Endothelial cell of umbilical vein (primary cell): ENCODE results near the gene LCOR. TPM values are rescaled to one million over a fixed set of nuclear protein-coding genes. Genes with fewer than 3 reads are reported as not detected.

ENCODE experiments used
- BruUV-seq: library from RNA; stranded (reverse); fragments of 400-500 nt; replicated peaks from 2 replicates; lab custom pipeline; 2021; lab: Mats Ljungman, UMichigan
- CTCF ChIA-PET: fragments of 300-600, 350-600 bp; sonication (Branson Sonifier 250); formaldehyde crosslinking; loops from one replicate; lab custom pipeline; 2021; ENCODE audit warnings: antibody characterized with exemption, inconsistent platforms; lab: Charles Lee
- POLR2A ChIA-PET: fragments of 300-600, 350-600 bp; sonication (Branson Sonifier 250); formaldehyde crosslinking; loops from one replicate; lab custom pipeline; 2021; ENCODE audit warnings: antibody characterized with exemption, inconsistent platforms; lab: Charles Lee
- DNase-seq: peaks from one replicate; pipeline ENCODE4 v3.0.0-alpha.2; 2011; ENCODE audit warnings: low read depth, low spot score
- FAIRE-seq: peaks from 2 replicates; lab custom pipeline; 2011; peaks lifted over from hg19 to GRCh38; lab: Jason Lieb, UNC
- H2AFZ ChIP-seq: 2 replicates; pipeline ENCODE4 v1.6.0; 2012; ENCODE audit warnings: low read depth, low read length, control low read depth, inconsistent platforms
- H3K27ac ChIP-seq: 2 replicates; pipeline ENCODE4 v1.5.1; 2011; ENCODE audit warnings: low read depth, mild to moderate bottlenecking, control low read depth, low read length, moderate library complexity; ENCODE audit not compliant: insufficient read depth
- H3K27me3 ChIP-seq, 2 experiments: 2 replicates each; pipeline versions ENCODE4 v1.6.0 to v1.6.1; 2011; ENCODE audit warnings: low read length in 2 of 2, mixed read lengths in 1 of 2; ENCODE audit not compliant: control insufficient read depth in 2 of 2, insufficient read depth in 2 of 2
- H3K36me3 ChIP-seq, 2 experiments: 2 replicates in 1 of 2; 3 replicates in 1 of 2; pipeline ENCODE4 v1.5.1; 2011; ENCODE audit warnings: low read length in 2 of 2, mild to moderate bottlenecking in 1 of 2, moderate library complexity in 1 of 2; ENCODE audit not compliant: control insufficient read depth in 2 of 2, insufficient read depth in 2 of 2; ENCODE audit errors: extremely low read depth in 1 of 2
- H3K4me1 ChIP-seq: 3 replicates; pipeline ENCODE4 v1.5.1; 2011; ENCODE audit warnings: mild to moderate bottlenecking, low read length; ENCODE audit not compliant: control insufficient read depth, insufficient read depth; ENCODE audit errors: extremely low read depth
- H3K4me2 ChIP-seq: 2 replicates; pipeline ENCODE4 v1.6.1; 2011; ENCODE audit warnings: low read length, control low read depth, mixed read lengths; ENCODE audit not compliant: insufficient read depth
- H3K4me3 ChIP-seq, 3 experiments: fragments of 200-600 bp in 1 of 3; sonication (generic), shearing (Covaris generic) in 1 of 3; replicated peaks in 1 of 3; 2 replicates each; pipeline ENCODE4 v1.5.1; 2011 to 2016; ENCODE audit warnings: control low read depth in 3 of 3, low read length in 3 of 3, mild to moderate bottlenecking in 2 of 3, inconsistent platforms in 1 of 3, low read depth in 1 of 3, moderate library complexity in 1 of 3; ENCODE audit not compliant: insufficient read depth in 1 of 3
- H3K79me2 ChIP-seq: 2 replicates; pipeline ENCODE4 v1.6.0; 2012; ENCODE audit warnings: low read length, inconsistent platforms; ENCODE audit not compliant: control insufficient read depth, insufficient read depth
- H3K9ac ChIP-seq: replicated peaks from 2 replicates; pipeline ENCODE3; 2011; ENCODE audit warnings: low read length, control low read depth; ENCODE audit not compliant: insufficient read depth; ENCODE audit errors: extremely low read depth
- H3K9me1 ChIP-seq: replicated peaks from 3 replicates; pipeline ENCODE4 v1.6.0; 2011; ENCODE audit warnings: mild to moderate bottlenecking, low read length; ENCODE audit not compliant: control insufficient read depth, insufficient read depth; ENCODE audit errors: extremely low read depth
- H3K9me3 ChIP-seq: replicated peaks from 2 replicates; pipeline ENCODE4 v1.5.1; 2012; ENCODE audit warnings: low read length, inconsistent platforms; ENCODE audit not compliant: control insufficient read depth, insufficient read depth
- H4K20me1 ChIP-seq: replicated peaks from 2 replicates; pipeline ENCODE3; 2011; ENCODE audit warnings: mild to moderate bottlenecking, low read length; ENCODE audit not compliant: control insufficient read depth, insufficient read depth; ENCODE audit errors: extremely low read depth
- EZH2 ChIP-seq: IDR thresholded peaks from 2 replicates; pipeline ENCODE4 v1.6.1; 2012; ENCODE audit warnings: borderline replicate concordance, low read depth, mild to moderate bottlenecking, moderate library complexity, low read length, inconsistent platforms; ENCODE audit not compliant: severe bottlenecking
- FOS ChIP-seq: IDR thresholded peaks from 2 replicates; pipeline ENCODE4 v1.6.1; 2011; ENCODE audit warnings: mild to moderate bottlenecking, low read length, moderate library complexity, borderline replicate concordance; ENCODE audit not compliant: insufficient read depth
- GATA2 ChIP-seq: IDR thresholded peaks from 2 replicates; pipeline ENCODE4 v1.7.0; 2011; ENCODE audit warnings: low read depth, mild to moderate bottlenecking, moderate library complexity, mixed read lengths, low read length; ENCODE audit not compliant: insufficient read length, insufficient read depth
- JUN ChIP-seq: IDR thresholded peaks from 2 replicates; pipeline ENCODE4 v1.6.1; 2011; ENCODE audit warnings: borderline replicate concordance, low read depth; ENCODE audit not compliant: insufficient read length, insufficient read depth
- MAX ChIP-seq: IDR thresholded peaks from 2 replicates; pipeline ENCODE4 v1.6.1; 2011; ENCODE audit not compliant: insufficient read depth, insufficient read length
- MYC ChIP-seq: IDR thresholded peaks from one replicate; pipeline ENCODE4 v1.6.1; 2011; ENCODE audit warnings: mild to moderate bottlenecking, low read depth, low read length
- POLR2A ChIP-seq: IDR thresholded peaks from 2 replicates; pipeline ENCODE4 v1.6.1; 2012; ENCODE audit warnings: low read depth, mild to moderate bottlenecking, control low read depth, low read length
- POLR2AphosphoS5 ChIP-seq: IDR thresholded peaks from 2 replicates; pipeline ENCODE4 v1.6.1; 2012; ENCODE audit warnings: low read depth, mild to moderate bottlenecking, control low read depth, low read length, moderate library complexity; ENCODE audit not compliant: insufficient read depth
- dilution Hi-C: fragments of 300-500 bp; cut with MboI; formaldehyde crosslinking; loops from one replicate; pipeline ENCODE4 v1.15.0; 2019; ENCODE audit warnings: low sequenced_read_pairs; ENCODE audit not compliant: extremely low pct_ligation_motif_present
- intact Hi-C: fragments of 100-400 bp; cut with micrococcal nuclease; formaldehyde crosslinking; loops from one replicate; pipeline ENCODE4 v1.10.0; 2022
- polyA plus RNA-seq, 4 experiments: library from polyadenylated mRNA; depleted of rRNA in 3 of 4; stranded (reverse) in 3 of 4; unstranded in 1 of 4; fragments of >200 nt; gene quantifications; 2 replicates each; pipeline versions ENCODE4 v1.2.1 to v1.2.3, GENCODE V29; 2011 to 2012; ENCODE audit warnings: missing spikeins in 1 of 4
- total RNA-seq: library from RNA; stranded (reverse); gene quantifications from 2 replicates; pipeline ENCODE4 v1.2.3, GENCODE V29; 2021
- TF ChIP-seq, protein P1 (sequence below), 2 donors: IDR thresholded peaks; 1 replicate in 1 of 2; 2 replicates in 1 of 2; pipeline ENCODE4 v1.5.1; 2011; ENCODE audit warnings: low read length in 2 of 2, mild to moderate bottlenecking in 2 of 2, moderate library complexity in 2 of 2, control low read depth in 1 of 2, inconsistent platforms in 1 of 2, low read depth in 1 of 2; ENCODE audit not compliant: insufficient read depth in 1 of 2; ENCODE audit errors: extremely low read depth in 1 of 2

The LCOR gene
- total and polyA plus RNA-seq, 2 donors (not counting 3 experiments of a cell fraction or from before 2014, with no cell fraction given) = 11.6 to 39.0 TPM

DNA sequence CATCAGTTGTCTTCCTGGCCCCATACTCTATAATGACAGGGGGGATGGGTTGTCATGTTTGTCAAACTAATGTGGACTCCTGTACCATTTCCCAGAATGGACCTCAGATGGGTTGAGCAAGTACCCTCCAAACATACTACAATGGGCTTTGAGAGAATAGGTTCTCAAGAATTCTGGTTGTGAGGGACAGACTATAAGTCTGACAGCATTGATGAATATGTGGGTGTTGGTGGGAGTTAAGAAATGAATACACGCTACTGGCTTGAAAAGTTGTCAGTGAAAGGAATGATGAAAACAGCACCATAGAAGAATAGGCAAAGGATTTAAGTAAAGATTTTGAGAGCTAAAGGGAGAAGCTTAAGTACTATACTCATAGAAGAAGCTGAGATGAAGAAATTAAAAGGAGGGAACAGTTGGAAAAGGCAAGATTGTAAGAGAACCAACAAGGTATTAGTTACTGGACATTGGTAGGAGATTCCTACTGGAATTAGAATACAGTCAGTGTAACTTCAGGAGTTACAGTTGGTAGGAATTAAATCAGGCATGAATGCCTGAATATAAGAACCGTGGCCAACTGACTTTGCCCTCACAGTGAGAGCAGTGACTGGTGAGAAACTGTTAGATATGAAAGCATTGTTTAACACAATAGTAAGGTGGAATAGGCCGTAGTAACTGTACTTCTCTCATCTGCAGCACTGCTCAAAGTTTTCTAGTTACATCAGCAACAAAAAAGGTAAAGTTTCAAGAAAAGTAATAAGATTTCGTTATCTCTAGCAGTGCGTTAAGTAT lies 86.3 kb downstream of the LCOR start:
- peaks cover 30% of the 10 kb centered on the region for H3K79me2 ChIP-seq
- DNase-seq = no peak

More for the DNA sequence above, 86.3 kb downstream of the LCOR start:
- no TSS peak for BruUV-seq
- Histone ChIP-seq H3K27ac (no peak overlapping the region), H3K4me2 (no peak overlapping the region), H3K4me3 (no peak overlapping the region), H3K9me3 (no peaks in the 10 kb centered on the region), H3K27me3 (no peaks in the 10 kb centered on the region), H3K36me3 (peaks cover 0 to 3% of the 10 kb centered on the region in 2 experiments), H3K4me1 (no peaks in the 10 kb centered on the region), H2AFZ (no peak overlapping the region), H3K9me1 (no peaks in the 10 kb centered on the region), H3K9ac (no peak overlapping the region), H4K20me1 (no peaks in the 10 kb centered on the region)
- ChIA-PET POLR2A (interaction anchor here (0.6 kb wide), 1 partner anchor 300 kb away, joined by 7 read pairs; no protein-coding TSS in a partner anchor), CTCF (no interaction called here)
- FAIRE-seq = no peak
- dilution Hi-C loops (no loop called here), intact Hi-C loops (no loop called here)
- TF ChIP-seq MAX (no peak), MYC (no peak), POLR2AphosphoS5 (no peak), POLR2A (no peak), JUN (no peak), EZH2 (no peak), GATA2 (no peak), FOS (no peak)
- TF ChIP-seq, protein P1, sequence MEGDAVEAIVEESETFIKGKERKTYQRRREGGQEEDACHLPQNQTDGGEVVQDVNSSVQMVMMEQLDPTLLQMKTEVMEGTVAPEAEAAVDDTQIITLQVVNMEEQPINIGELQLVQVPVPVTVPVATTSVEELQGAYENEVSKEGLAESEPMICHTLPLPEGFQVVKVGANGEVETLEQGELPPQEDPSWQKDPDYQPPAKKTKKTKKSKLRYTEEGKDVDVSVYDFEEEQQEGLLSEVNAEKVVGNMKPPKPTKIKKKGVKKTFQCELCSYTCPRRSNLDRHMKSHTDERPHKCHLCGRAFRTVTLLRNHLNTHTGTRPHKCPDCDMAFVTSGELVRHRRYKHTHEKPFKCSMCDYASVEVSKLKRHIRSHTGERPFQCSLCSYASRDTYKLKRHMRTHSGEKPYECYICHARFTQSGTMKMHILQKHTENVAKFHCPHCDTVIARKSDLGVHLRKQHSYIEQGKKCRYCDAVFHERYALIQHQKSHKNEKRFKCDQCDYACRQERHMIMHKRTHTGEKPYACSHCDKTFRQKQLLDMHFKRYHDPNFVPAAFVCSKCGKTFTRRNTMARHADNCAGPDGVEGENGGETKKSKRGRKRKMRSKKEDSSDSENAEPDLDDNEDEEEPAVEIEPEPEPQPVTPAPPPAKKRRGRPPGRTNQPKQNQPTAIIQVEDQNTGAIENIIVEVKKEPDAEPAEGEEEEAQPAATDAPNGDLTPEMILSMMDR (IDR thresholded peaks at IDR 0.05; ENCODE audit: extremely low read depth in 1 of 2, insufficient read depth in 1 of 2, low read depth in 1 of 2, low read length in 2 of 2) = no peak
